Endothelial cell of umbilical vein (primary cell): ENCODE data around the gene OTUD1. TPM values are rescaled to one million over a fixed set of nuclear protein-coding genes. Genes with fewer than 3 reads are reported as not detected.

ENCODE experiments used
- BruUV-seq: library from RNA; stranded (reverse); fragments of 400-500 nt; replicated peaks from 2 replicates; lab custom pipeline; 2021; lab: Mats Ljungman, UMichigan
- CTCF ChIA-PET: fragments of 300-600, 350-600 bp; sonication (Branson Sonifier 250); formaldehyde crosslinking; loops from one replicate; lab custom pipeline; 2021; ENCODE audit warnings: antibody characterized with exemption, inconsistent platforms; lab: Charles Lee
- POLR2A ChIA-PET: fragments of 300-600, 350-600 bp; sonication (Branson Sonifier 250); formaldehyde crosslinking; loops from one replicate; lab custom pipeline; 2021; ENCODE audit warnings: antibody characterized with exemption, inconsistent platforms; lab: Charles Lee
- DNase-seq: peaks from one replicate; pipeline ENCODE4 v3.0.0-alpha.2; 2011; ENCODE audit warnings: low read depth, low spot score
- FAIRE-seq: peaks from 2 replicates; lab custom pipeline; 2011; peaks lifted over from hg19 to GRCh38; lab: Jason Lieb, UNC
- H2AFZ ChIP-seq: 2 replicates; pipeline ENCODE4 v1.6.0; 2012; ENCODE audit warnings: low read depth, low read length, control low read depth, inconsistent platforms
- H3K27ac ChIP-seq: 2 replicates; pipeline ENCODE4 v1.5.1; 2011; ENCODE audit warnings: low read depth, mild to moderate bottlenecking, control low read depth, low read length, moderate library complexity; ENCODE audit not compliant: insufficient read depth
- H3K27me3 ChIP-seq, 2 experiments: 2 replicates each; pipeline versions ENCODE4 v1.6.0 to v1.6.1; 2011; ENCODE audit warnings: low read length in 2 of 2, mixed read lengths in 1 of 2; ENCODE audit not compliant: control insufficient read depth in 2 of 2, insufficient read depth in 2 of 2
- H3K36me3 ChIP-seq, 2 experiments: 2 replicates in 1 of 2; 3 replicates in 1 of 2; pipeline ENCODE4 v1.5.1; 2011; ENCODE audit warnings: low read length in 2 of 2, mild to moderate bottlenecking in 1 of 2, moderate library complexity in 1 of 2; ENCODE audit not compliant: control insufficient read depth in 2 of 2, insufficient read depth in 2 of 2; ENCODE audit errors: extremely low read depth in 1 of 2
- H3K4me1 ChIP-seq: 3 replicates; pipeline ENCODE4 v1.5.1; 2011; ENCODE audit warnings: mild to moderate bottlenecking, low read length; ENCODE audit not compliant: control insufficient read depth, insufficient read depth; ENCODE audit errors: extremely low read depth
- H3K4me2 ChIP-seq: 2 replicates; pipeline ENCODE4 v1.6.1; 2011; ENCODE audit warnings: low read length, control low read depth, mixed read lengths; ENCODE audit not compliant: insufficient read depth
- H3K4me3 ChIP-seq, 3 experiments: fragments of 200-600 bp in 1 of 3; sonication (generic), shearing (Covaris generic) in 1 of 3; replicated peaks in 1 of 3; 2 replicates each; pipeline ENCODE4 v1.5.1; 2011 to 2016; ENCODE audit warnings: control low read depth in 3 of 3, low read length in 3 of 3, mild to moderate bottlenecking in 2 of 3, inconsistent platforms in 1 of 3, low read depth in 1 of 3, moderate library complexity in 1 of 3; ENCODE audit not compliant: insufficient read depth in 1 of 3
- H3K79me2 ChIP-seq: 2 replicates; pipeline ENCODE4 v1.6.0; 2012; ENCODE audit warnings: low read length, inconsistent platforms; ENCODE audit not compliant: control insufficient read depth, insufficient read depth
- H3K9ac ChIP-seq: replicated peaks from 2 replicates; pipeline ENCODE3; 2011; ENCODE audit warnings: low read length, control low read depth; ENCODE audit not compliant: insufficient read depth; ENCODE audit errors: extremely low read depth
- H3K9me1 ChIP-seq: replicated peaks from 3 replicates; pipeline ENCODE4 v1.6.0; 2011; ENCODE audit warnings: mild to moderate bottlenecking, low read length; ENCODE audit not compliant: control insufficient read depth, insufficient read depth; ENCODE audit errors: extremely low read depth
- H3K9me3 ChIP-seq: replicated peaks from 2 replicates; pipeline ENCODE4 v1.5.1; 2012; ENCODE audit warnings: low read length, inconsistent platforms; ENCODE audit not compliant: control insufficient read depth, insufficient read depth
- H4K20me1 ChIP-seq: replicated peaks from 2 replicates; pipeline ENCODE3; 2011; ENCODE audit warnings: mild to moderate bottlenecking, low read length; ENCODE audit not compliant: control insufficient read depth, insufficient read depth; ENCODE audit errors: extremely low read depth
- EZH2 ChIP-seq: IDR thresholded peaks from 2 replicates; pipeline ENCODE4 v1.6.1; 2012; ENCODE audit warnings: borderline replicate concordance, low read depth, mild to moderate bottlenecking, moderate library complexity, low read length, inconsistent platforms; ENCODE audit not compliant: severe bottlenecking
- FOS ChIP-seq: IDR thresholded peaks from 2 replicates; pipeline ENCODE4 v1.6.1; 2011; ENCODE audit warnings: mild to moderate bottlenecking, low read length, moderate library complexity, borderline replicate concordance; ENCODE audit not compliant: insufficient read depth
- GATA2 ChIP-seq: IDR thresholded peaks from 2 replicates; pipeline ENCODE4 v1.7.0; 2011; ENCODE audit warnings: low read depth, mild to moderate bottlenecking, moderate library complexity, mixed read lengths, low read length; ENCODE audit not compliant: insufficient read length, insufficient read depth
- JUN ChIP-seq: IDR thresholded peaks from 2 replicates; pipeline ENCODE4 v1.6.1; 2011; ENCODE audit warnings: borderline replicate concordance, low read depth; ENCODE audit not compliant: insufficient read length, insufficient read depth
- MYC ChIP-seq: IDR thresholded peaks from one replicate; pipeline ENCODE4 v1.6.1; 2011; ENCODE audit warnings: mild to moderate bottlenecking, low read depth, low read length
- POLR2A ChIP-seq: IDR thresholded peaks from 2 replicates; pipeline ENCODE4 v1.6.1; 2012; ENCODE audit warnings: low read depth, mild to moderate bottlenecking, control low read depth, low read length
- POLR2AphosphoS5 ChIP-seq: IDR thresholded peaks from 2 replicates; pipeline ENCODE4 v1.6.1; 2012; ENCODE audit warnings: low read depth, mild to moderate bottlenecking, control low read depth, low read length, moderate library complexity; ENCODE audit not compliant: insufficient read depth
- dilution Hi-C: fragments of 300-500 bp; cut with MboI; formaldehyde crosslinking; loops from one replicate; pipeline ENCODE4 v1.15.0; 2019; ENCODE audit warnings: low sequenced_read_pairs; ENCODE audit not compliant: extremely low pct_ligation_motif_present
- intact Hi-C: fragments of 100-400 bp; cut with micrococcal nuclease; formaldehyde crosslinking; loops from one replicate; pipeline ENCODE4 v1.10.0; 2022
- polyA plus RNA-seq, 4 experiments: library from polyadenylated mRNA; depleted of rRNA in 3 of 4; stranded (reverse) in 3 of 4; unstranded in 1 of 4; fragments of >200 nt; gene quantifications; 2 replicates each; pipeline versions ENCODE4 v1.2.1 to v1.2.3, GENCODE V29; 2011 to 2012; ENCODE audit warnings: missing spikeins in 1 of 4
- total RNA-seq: library from RNA; stranded (reverse); gene quantifications from 2 replicates; pipeline ENCODE4 v1.2.3, GENCODE V29; 2021
- TF ChIP-seq, protein P1 (sequence below): IDR thresholded peaks from 2 replicates; pipeline ENCODE4 v1.6.1; 2011; ENCODE audit not compliant: insufficient read depth, insufficient read length
- TF ChIP-seq, protein P2 (sequence below), 2 donors: IDR thresholded peaks; 1 replicate in 1 of 2; 2 replicates in 1 of 2; pipeline ENCODE4 v1.5.1; 2011; ENCODE audit warnings: low read length in 2 of 2, mild to moderate bottlenecking in 2 of 2, moderate library complexity in 2 of 2, control low read depth in 1 of 2, inconsistent platforms in 1 of 2, low read depth in 1 of 2; ENCODE audit not compliant: insufficient read depth in 1 of 2; ENCODE audit errors: extremely low read depth in 1 of 2

OTUD1 gene
- total and polyA plus RNA-seq, 2 donors (not counting 3 experiments of a cell fraction or from before 2014, with no cell fraction given): 2.2 to 4.8 TPM

DNA sequence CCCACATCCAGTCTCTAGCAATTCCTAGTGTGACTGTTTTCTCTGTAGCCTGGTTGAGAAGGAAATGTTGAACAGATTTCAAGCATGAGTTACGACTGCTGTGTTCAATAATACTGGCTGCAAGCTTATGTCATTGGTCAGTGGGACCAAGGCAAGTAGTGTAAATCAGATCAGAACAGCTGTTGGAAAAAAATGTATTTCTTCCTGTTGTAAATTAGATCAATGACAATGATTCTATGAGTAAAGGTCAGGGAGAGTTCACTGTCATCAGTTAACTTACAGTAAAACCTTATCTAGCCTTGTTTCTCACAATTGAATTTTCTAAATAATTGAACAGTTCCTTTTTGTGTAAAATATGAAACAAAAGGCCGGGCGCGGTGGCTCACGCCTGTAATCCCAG is 6.7 kb downstream of the OTUD1 start:
- TF ChIP-seq JUN (peak; percentile 28), POLR2AphosphoS5 (no peak)
- Histone ChIP-seq H3K4me1 (peaks cover 9% of the 10 kb centered on the region), H3K79me2 (no peaks in the 10 kb centered on the region), H3K36me3 (peaks cover 0 to 2% of the 10 kb centered on the region in 2 experiments), H3K27me3 (no peaks in the 10 kb centered on the region), H3K27ac (no peak overlapping the region), H3K9me1 (no peaks in the 10 kb centered on the region), H3K4me2 (no peak overlapping the region), H3K4me3 (no peak overlapping the region), H4K20me1 (no peaks in the 10 kb centered on the region), H2AFZ (no peak overlapping the region), H3K9ac (no peak overlapping the region), H3K9me3 (no peaks in the 10 kb centered on the region)
- DNase-seq: peak; percentile 77
- dilution Hi-C loops: no loop called here
- BruUV-seq: no TSS peak
- ChIA-PET CTCF (no interaction called here), POLR2A (interaction anchor here (0.7 kb wide), 1 partner anchor 1200 kb away, joined by 6 read pairs; no protein-coding TSS in a partner anchor)
- intact Hi-C loops: no loop called here
- no peak for FAIRE-seq

DNA sequence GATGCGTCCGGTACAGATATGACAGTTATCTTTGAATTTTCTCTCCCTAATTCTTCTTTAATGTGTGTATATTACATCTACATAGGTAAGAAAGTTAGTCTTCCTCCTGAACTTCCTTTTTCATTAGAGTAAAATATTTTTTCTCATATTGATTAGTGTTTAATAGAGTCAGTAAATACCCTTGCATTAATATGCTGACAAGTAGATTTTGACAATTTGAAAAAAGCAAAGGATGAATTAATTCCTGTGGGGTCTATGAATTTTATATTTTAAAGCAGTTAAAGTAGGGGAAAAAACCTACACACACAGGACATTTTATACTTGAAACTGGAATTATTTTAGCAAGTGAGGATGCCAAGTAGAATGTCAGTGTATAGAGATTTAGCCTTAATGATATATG is 9.4 kb downstream of the OTUD1 start:
- H3K9ac ChIP-seq: no peak overlapping the region
- H3K4me1 ChIP-seq: peaks cover 9% of the 10 kb centered on the region
- H3K4me3 ChIP-seq: no peak overlapping the region
- FAIRE-seq: no peak
- dilution Hi-C loops (no loop called here), intact Hi-C loops (loop anchor here (1.0 kb wide), 1 partner anchor 8 kb away; no protein-coding TSS in a partner anchor)
- no peak for TF ChIP-seq MYC
- TF ChIP-seq GATA2: no peak
- no peak for TF ChIP-seq EZH2
- TF ChIP-seq FOS: no peak
- TF ChIP-seq, protein P1, sequence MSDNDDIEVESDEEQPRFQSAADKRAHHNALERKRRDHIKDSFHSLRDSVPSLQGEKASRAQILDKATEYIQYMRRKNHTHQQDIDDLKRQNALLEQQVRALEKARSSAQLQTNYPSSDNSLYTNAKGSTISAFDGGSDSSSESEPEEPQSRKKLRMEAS: no peak
- TF ChIP-seq POLR2A: no peak
- no peak for TF ChIP-seq POLR2AphosphoS5
- TF ChIP-seq JUN: no peak
- TF ChIP-seq, protein P2, sequence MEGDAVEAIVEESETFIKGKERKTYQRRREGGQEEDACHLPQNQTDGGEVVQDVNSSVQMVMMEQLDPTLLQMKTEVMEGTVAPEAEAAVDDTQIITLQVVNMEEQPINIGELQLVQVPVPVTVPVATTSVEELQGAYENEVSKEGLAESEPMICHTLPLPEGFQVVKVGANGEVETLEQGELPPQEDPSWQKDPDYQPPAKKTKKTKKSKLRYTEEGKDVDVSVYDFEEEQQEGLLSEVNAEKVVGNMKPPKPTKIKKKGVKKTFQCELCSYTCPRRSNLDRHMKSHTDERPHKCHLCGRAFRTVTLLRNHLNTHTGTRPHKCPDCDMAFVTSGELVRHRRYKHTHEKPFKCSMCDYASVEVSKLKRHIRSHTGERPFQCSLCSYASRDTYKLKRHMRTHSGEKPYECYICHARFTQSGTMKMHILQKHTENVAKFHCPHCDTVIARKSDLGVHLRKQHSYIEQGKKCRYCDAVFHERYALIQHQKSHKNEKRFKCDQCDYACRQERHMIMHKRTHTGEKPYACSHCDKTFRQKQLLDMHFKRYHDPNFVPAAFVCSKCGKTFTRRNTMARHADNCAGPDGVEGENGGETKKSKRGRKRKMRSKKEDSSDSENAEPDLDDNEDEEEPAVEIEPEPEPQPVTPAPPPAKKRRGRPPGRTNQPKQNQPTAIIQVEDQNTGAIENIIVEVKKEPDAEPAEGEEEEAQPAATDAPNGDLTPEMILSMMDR (IDR thresholded peaks at IDR 0.05; ENCODE audit: extremely low read depth in 1 of 2, insufficient read depth in 1 of 2, low read depth in 1 of 2, low read length in 2 of 2): no peak
- H3K9me3 ChIP-seq: no peaks in the 10 kb centered on the region
- H3K27me3 ChIP-seq: no peaks in the 10 kb centered on the region
- no peak overlapping the region for H2AFZ ChIP-seq
- no peaks in the 10 kb centered on the region for H3K36me3 ChIP-seq
- ChIA-PET POLR2A (no interaction called here), CTCF (interaction anchor here (1.1 kb wide), 1 partner anchor 12 kb away, joined by 3 read pairs; no protein-coding TSS in a partner anchor)
- no TSS peak for BruUV-seq
- no peak overlapping the region for H3K4me2 ChIP-seq
- H3K27ac ChIP-seq: no peak overlapping the region
- no peaks in the 10 kb centered on the region for H3K79me2 ChIP-seq
- no peak for DNase-seq
- no peaks in the 10 kb centered on the region for H4K20me1 ChIP-seq
- no peaks in the 10 kb centered on the region for H3K9me1 ChIP-seq
